Smooth muscle cell (in vitro differentiated cells): ENCODE data around the gene ZBTB16. TPM values are rescaled to one million over a fixed set of nuclear protein-coding genes. Genes with fewer than 3 reads are reported as not detected.

Experiments
- DNase-seq: peaks from one replicate; lab custom pipeline; 2025; ENCODE audit not compliant: unreplicated experiment; lab: John Stamatoyannopoulos, UW
- H2AFZ ChIP-seq: fragments of 200-600 bp; sonication (generic); 2 replicates; pipeline ENCODE4 v1.6.0; 2016; ENCODE audit warnings: antibody characterized with exemption, low read depth, mild to moderate bottlenecking
- H3F3A ChIP-seq: fragments of 200-600 bp; sonication (generic); 2 replicates; pipeline ENCODE4 v1.6.0; 2017; ENCODE audit warnings: antibody characterized with exemption, low read depth
- H3K27ac ChIP-seq: fragments of 200-600 bp; sonication (generic); 2 replicates; pipeline ENCODE4 v1.5.1; 2016; ENCODE audit warnings: low read depth, mild to moderate bottlenecking
- H3K27me3 ChIP-seq: fragments of 200-600 bp; sonication (generic); 2 replicates; pipeline ENCODE4 v1.6.1; 2016; ENCODE audit warnings: low read depth, mild to moderate bottlenecking
- H3K36me3 ChIP-seq: fragments of 200-600 bp; sonication (generic); 2 replicates; pipeline ENCODE4 v1.5.1; 2016; ENCODE audit warnings: low read depth
- H3K4me1 ChIP-seq: fragments of 200-600 bp; sonication (generic); 2 replicates; pipeline ENCODE4 v1.5.1; 2016; ENCODE audit warnings: low read depth
- H3K4me2 ChIP-seq: fragments of 200-600 bp; sonication (generic); 2 replicates; pipeline ENCODE4 v1.6.0; 2016; ENCODE audit warnings: mild to moderate bottlenecking
- H3K4me3 ChIP-seq: fragments of 200-600 bp; sonication (generic); 2 replicates; pipeline ENCODE4 v1.5.1; 2016; ENCODE audit warnings: mild to moderate bottlenecking
- H3K79me2 ChIP-seq: fragments of 200-600 bp; sonication (generic); 2 replicates; pipeline ENCODE4 v1.6.0; 2016; ENCODE audit warnings: low read depth, mild to moderate bottlenecking
- H3K9ac ChIP-seq: fragments of 200-600 bp; sonication (generic); 2 replicates; pipeline ENCODE4 v1.6.0; 2016; ENCODE audit warnings: low read depth
- H3K9me3 ChIP-seq: fragments of 200-600 bp; sonication (generic); replicated peaks from 2 replicates; pipeline ENCODE4 v1.5.1; 2016; ENCODE audit warnings: low read depth
- H4K20me1 ChIP-seq: fragments of 200-600 bp; sonication (generic); 2 replicates; pipeline ENCODE4 v1.6.0; 2016; ENCODE audit warnings: low read depth
- CTCF ChIP-seq: fragments of 200-600 bp; sonication (generic); IDR thresholded peaks from 2 replicates; pipeline ENCODE4 v1.5.1; 2017; ENCODE audit warnings: borderline replicate concordance, mild to moderate bottlenecking, antibody characterized with exemption; ENCODE audit not compliant: insufficient read depth, poor library complexity, severe bottlenecking
- WGBS: methylation state at CpG from one replicate; pipeline ENCODE4 v1.1.7; 2016; ENCODE audit warnings: low lambda C conversion rate; 5-methylcytosine and 5-hydroxymethylcytosine counted together
- polyA plus RNA-seq: library from polyadenylated mRNA; unstranded; fragments of >200 nt; fragmentation: Nextera tagmentation; extraction: Ambion mirVana; gene quantifications from 2 replicates; pipeline ENCODE4 v1.2.1, GENCODE V29; 2016
- total RNA-seq: library from RNA; depleted of rRNA; stranded (reverse); fragments of >200 nt; gene quantifications from 2 replicates; pipeline ENCODE4 v1.2.3, GENCODE V29; 2014

Gene ZBTB16
- total and polyA plus RNA-seq, 2 experiments from 2014 or later, result not detected

- Histone ChIP-seq H3F3A (no peaks in the 10 kb centered on the region), H3K4me2 (peak overlapping the region; percentile 94), H2AFZ (peak overlapping the region; percentile 61), H3K79me2 (no peaks in the 10 kb centered on the region), H3K36me3 (no peaks in the 10 kb centered on the region), H3K9ac (no peak overlapping the region), H3K4me1 (peaks cover 32% of the 10 kb centered on the region), H3K4me3 (peak overlapping the region; percentile 74), H3K9me3 (no peaks in the 10 kb centered on the region), H3K27ac (no peak overlapping the region), H3K27me3 (peaks cover 98% of the 10 kb centered on the region), H4K20me1 (no peaks in the 10 kb centered on the region)
- under 1% methylated on average over 38 of the region's 78 CpGs for WGBS
- DNase-seq, result no peak
- TF ChIP-seq CTCF, result no peak
These were observed 1.0 kb downstream of the ZBTB16 start for GRCh38 chr11:114060392-114061047.

GRCh38 chr11:114061048-114061680 is 1.7 kb downstream of the ZBTB16 start:
- Histone ChIP-seq H3K4me2 (peak overlapping the region; percentile 94), H3K4me1 (peaks cover 32% of the 10 kb centered on the region), H3F3A (no peaks in the 10 kb centered on the region), H3K9ac (no peak overlapping the region), H3K27me3 (peaks cover 97% of the 10 kb centered on the region), H3K36me3 (no peaks in the 10 kb centered on the region), H3K79me2 (no peaks in the 10 kb centered on the region), H3K4me3 (peak overlapping the region; percentile 74), H4K20me1 (no peaks in the 10 kb centered on the region), H2AFZ (peak overlapping the region; percentile 61), H3K9me3 (no peaks in the 10 kb centered on the region), H3K27ac (no peak overlapping the region)
- no peak for DNase-seq
- WGBS, result 3% methylated on average over 45 of the region's 45 CpGs
- TF ChIP-seq CTCF, result no peak

- no peak overlapping the region for H3K27ac ChIP-seq
- TF ChIP-seq CTCF, result no peak
- peak overlapping the region; percentile 74 for H3K4me3 ChIP-seq
These were observed 2.2 kb downstream of the ZBTB16 start for GRCh38 chr11:114061681-114062049.

More at GRCh38 chr11:114061681-114062049, 2.2 kb downstream of the ZBTB16 start:
- Histone ChIP-seq H2AFZ (no peak overlapping the region), H3K9me3 (no peaks in the 10 kb centered on the region), H3K4me1 (peaks cover 30% of the 10 kb centered on the region), H3K79me2 (no peaks in the 10 kb centered on the region), H4K20me1 (no peaks in the 10 kb centered on the region), H3F3A (no peaks in the 10 kb centered on the region), H3K36me3 (no peaks in the 10 kb centered on the region), H3K9ac (no peak overlapping the region), H3K4me2 (peak overlapping the region; percentile 94), H3K27me3 (peaks cover 95% of the 10 kb centered on the region)
- no peak for DNase-seq
- 33% methylated on average over 7 of the region's 7 CpGs for WGBS
